OCI-LY7 (cell line): ENCODE results near the gene SLC25A42. TPM values are rescaled to one million over a fixed set of nuclear protein-coding genes. Genes with fewer than 3 reads are reported as not detected.

Experiments used
- BruUV-seq: library from RNA; stranded (reverse); fragments of 400-500 nt; replicated peaks from 2 replicates; lab custom pipeline; 2021; lab: Mats Ljungman, UMichigan
- CTCF ChIA-PET: fragments of 300-600 bp; sonication (Branson Sonifier 250); formaldehyde crosslinking; loops from one replicate; lab custom pipeline; 2022; ENCODE audit warnings: antibody characterized with exemption; ENCODE audit not compliant: unreplicated experiment; lab: Charles Lee
- POLR2A ChIA-PET: fragments of 300-600 bp; sonication (Branson Sonifier 250); formaldehyde crosslinking; loops from one replicate; lab custom pipeline; 2022; ENCODE audit warnings: antibody characterized with exemption; lab: Charles Lee
- DNase-seq: peaks from one replicate; pipeline ENCODE4 v3.0.0-alpha.2; 2015; ENCODE audit warnings: low spot score
- H2AFZ ChIP-seq: fragments of 200-600 bp; sonication (generic), shearing (Covaris generic); 2 replicates; pipeline ENCODE4 v1.6.1; 2014; ENCODE audit warnings: mild to moderate bottlenecking, antibody characterized with exemption, low read length, moderate library complexity
- H3K27ac ChIP-seq: fragments of 200-600 bp; sonication (generic); 2 replicates; pipeline ENCODE4 v1.5.1; 2014; ENCODE audit warnings: mixed run types, low read depth, mild to moderate bottlenecking, moderate library complexity, low read length, inconsistent platforms; ENCODE audit not compliant: poor library complexity, severe bottlenecking
- H3K36me3 ChIP-seq: fragments of 200-600 bp; sonication (generic); 2 replicates; pipeline ENCODE4 v1.6.1; 2014; ENCODE audit warnings: mild to moderate bottlenecking, antibody characterized with exemption, low read length, moderate library complexity, mixed read lengths; ENCODE audit not compliant: insufficient read depth
- H3K4me1 ChIP-seq: fragments of 200-600 bp; sonication (generic); 2 replicates; pipeline ENCODE4 v1.5.1; 2014; ENCODE audit warnings: mild to moderate bottlenecking, low read length; ENCODE audit not compliant: insufficient read depth, poor library complexity, severe bottlenecking
- H3K4me2 ChIP-seq: fragments of 200-600 bp; sonication (generic); 2 replicates; pipeline ENCODE4 v1.6.1; 2014; ENCODE audit warnings: mild to moderate bottlenecking, low read length
- H3K4me3 ChIP-seq: fragments of 200-600 bp; sonication (generic); 2 replicates; pipeline ENCODE4 v1.5.1; 2014; ENCODE audit warnings: mild to moderate bottlenecking, low read depth, low read length; ENCODE audit not compliant: poor library complexity, severe bottlenecking
- H3K79me2 ChIP-seq: fragments of 200-600 bp; sonication (generic); 2 replicates; pipeline ENCODE4 v1.6.1; 2016; ENCODE audit warnings: low read depth, mild to moderate bottlenecking, low read length, moderate library complexity, mixed read lengths; ENCODE audit not compliant: insufficient read depth
- H3K9me2 ChIP-seq: fragments of 200-600 bp; sonication (generic); 2 replicates; pipeline ENCODE4 v1.6.1; 2016; ENCODE audit warnings: mild to moderate bottlenecking, low read length, mixed read lengths; ENCODE audit not compliant: insufficient read depth
- H3K9me3 ChIP-seq: fragments of 200-600 bp; sonication (generic); 2 replicates; pipeline ENCODE4 v1.6.1; 2014; ENCODE audit warnings: mild to moderate bottlenecking, mixed run types, low read length, mixed read lengths
- H4K20me1 ChIP-seq: fragments of 200-600 bp; sonication (generic); 2 replicates; pipeline ENCODE4 v1.6.1; 2014; ENCODE audit warnings: mild to moderate bottlenecking, antibody characterized with exemption, low read length, moderate library complexity, mixed read lengths; ENCODE audit not compliant: insufficient read depth
- CTCF ChIP-seq: fragments of 200-600 bp; sonication (generic); conservative IDR thresholded peaks from 2 replicates; pipeline ENCODE4 v1.5.1; 2014; ENCODE audit warnings: mild to moderate bottlenecking, antibody characterized with exemption, low read length, moderate library complexity, mixed read lengths
- EZH2phosphoT487 ChIP-seq: fragments of 200-600 bp; sonication (generic); IDR thresholded peaks from 2 replicates; pipeline ENCODE4 v1.6.1; 2018; ENCODE audit warnings: low read depth, borderline replicate concordance, mild to moderate bottlenecking, mixed run types, antibody characterized with exemption, low read length, moderate library complexity, mixed read lengths
- intact Hi-C: fragments of 100-400 bp; cut with micrococcal nuclease; formaldehyde crosslinking; loops from one replicate; pipeline ENCODE4 v1.10.0; 2022; ENCODE audit not compliant: unreplicated experiment
- total RNA-seq, 2 experiments: library from RNA; depleted of rRNA in 1 of 2; stranded (reverse); fragments of >200 nt in 1 of 2; shearing (Covaris generic) in 1 of 2; gene quantifications; 2 replicates each; pipeline ENCODE4 v1.2.3, GENCODE V29; 2014 to 2022

The SLC25A42 gene
- total RNA-seq, 2 experiments from 2014 or later, result 13.8 to 23.4 TPM

- BruUV-seq, result no TSS peak
- H3K4me1 ChIP-seq, result no peaks in the 10 kb centered on the region
- CTCF ChIA-PET, result no interaction called here
These were observed 57.6 kb downstream of the SLC25A42 start for GRCh38 chr19:19121371-19121770.

GRCh38 chr19:19122902-19123301 lies 59.1 kb downstream of the SLC25A42 start:
- no peak overlapping the region for H3K4me3 ChIP-seq
- no peaks in the 10 kb centered on the region for H4K20me1 ChIP-seq
- H3K9me3 ChIP-seq, result peaks cover 16% of the 10 kb centered on the region; the same call in 1 of the 2 replicates
- DNase-seq, result no peak
- ChIA-PET POLR2A (interaction anchor here (0.6 kb wide), 1 partner anchor 356 kb away, joined by 3 read pairs; no protein-coding TSS in a partner anchor), CTCF (no interaction called here)
- H2AFZ ChIP-seq, result no peak overlapping the region
- no peak overlapping the region for H3K27ac ChIP-seq
- no peak for TF ChIP-seq CTCF
- no peak for TF ChIP-seq EZH2phosphoT487
- H3K9me2 ChIP-seq, result no peaks in the 10 kb centered on the region
- H3K4me2 ChIP-seq, result no peak overlapping the region
- no TSS peak for BruUV-seq
- H3K4me1 ChIP-seq, result no peaks in the 10 kb centered on the region
- intact Hi-C loops, result no loop called here
- no peaks in the 10 kb centered on the region for H3K79me2 ChIP-seq
- peaks cover 59% of the 10 kb centered on the region for H3K36me3 ChIP-seq

More at GRCh38 chr19:19121371-19121770, 57.6 kb downstream of the SLC25A42 start:
- POLR2A ChIA-PET, result no interaction called here
- Histone ChIP-seq H3K4me2 (no peak overlapping the region), H3K27ac (no peak overlapping the region), H3K4me3 (no peak overlapping the region), H3K9me3 (peaks cover 16% of the 10 kb centered on the region; the same call in 1 of the 2 replicates), H4K20me1 (no peaks in the 10 kb centered on the region), H2AFZ (no peak overlapping the region), H3K9me2 (no peaks in the 10 kb centered on the region), H3K36me3 (peaks cover 59% of the 10 kb centered on the region), H3K79me2 (no peaks in the 10 kb centered on the region)
- intact Hi-C loops, result no loop called here
- TF ChIP-seq EZH2phosphoT487 (no peak), CTCF (no peak)
- no peak for DNase-seq

- H3K4me2 ChIP-seq, result no peak overlapping the region
- DNase-seq, result no peak
- intact Hi-C loops, result no loop called here
- peaks cover 16% of the 10 kb centered on the region; the same call in 1 of the 2 replicates for H3K9me3 ChIP-seq
- peaks cover 57% of the 10 kb centered on the region for H3K36me3 ChIP-seq
- no peaks in the 10 kb centered on the region for H3K9me2 ChIP-seq
- H3K4me3 ChIP-seq, result no peak overlapping the region
- ChIA-PET POLR2A (no interaction called here), CTCF (no interaction called here)
- no peak for TF ChIP-seq CTCF
- TF ChIP-seq EZH2phosphoT487, result no peak
- H3K4me1 ChIP-seq, result no peaks in the 10 kb centered on the region
- no TSS peak for BruUV-seq
- H2AFZ ChIP-seq, result no peak overlapping the region
- H3K79me2 ChIP-seq, result no peaks in the 10 kb centered on the region
- no peak overlapping the region for H3K27ac ChIP-seq
- no peaks in the 10 kb centered on the region for H4K20me1 ChIP-seq
These were observed 59.6 kb downstream of the SLC25A42 start for GRCh38 chr19:19123386-19123785.
